Peyer's patch (tissue), 4 donors: ENCODE data around the gene ERICH6B. TPM values are rescaled to one million over a fixed set of nuclear protein-coding genes. Genes with fewer than 3 reads are reported as not detected.

Experiments
- DNase-seq, 3 donors: peaks; one replicate each; pipeline ENCODE4 v3.0.0-alpha.2; 2017 to 2019
- H3K27ac ChIP-seq, 4 donors: fragments of 200-600 bp; sonication (generic); one replicate each; pipeline ENCODE4 v1.5.1; 2016 to 2019
- H3K27me3 ChIP-seq, 2 donors: fragments of 200-600 bp; sonication (generic); one replicate each; pipeline ENCODE4 v1.5.1; 2019
- H3K36me3 ChIP-seq, 3 donors: fragments of 200-600 bp; sonication (generic); one replicate each; pipeline ENCODE4 v1.5.1; 2016 to 2019
- H3K4me1 ChIP-seq, 4 donors: fragments of 200-600 bp; sonication (generic); one replicate each; pipeline ENCODE4 v1.5.1; 2016 to 2019
- H3K4me3 ChIP-seq, 4 donors: fragments of 200-600 bp; sonication (generic); 1 replicate in 3 of 4; 2 replicates in 1 of 4; pipeline ENCODE4 v1.5.1; 2016 to 2019; ENCODE audit warnings: mild to moderate bottlenecking in 1 of 4
- H3K9me3 ChIP-seq, 4 donors: fragments of 200-600 bp; sonication (generic); one replicate each; pipeline ENCODE4 v1.5.1; 2016 to 2019; ENCODE audit warnings: mild to moderate bottlenecking in 1 of 4
- CTCF ChIP-seq, 6 experiments: fragments of 450-650 bp in 4 of 6; fragments of 200-600 bp in 2 of 6; sonication (generic) in 1 of 6; IDR thresholded peaks; one replicate each; pipeline ENCODE4 v1.5.1; 2017 to 2019; ENCODE audit warnings: antibody characterized with exemption in 6 of 6, mild to moderate bottlenecking in 3 of 6, moderate library complexity in 1 of 6
- POLR2A ChIP-seq, 2 donors: fragments of 450-650 bp; IDR thresholded peaks; one replicate each; pipeline ENCODE4 v1.5.1; 2017; ENCODE audit warnings: antibody characterized with exemption in 2 of 2, mild to moderate bottlenecking in 2 of 2, moderate library complexity in 2 of 2
- total RNA-seq, 4 donors: library from RNA; depleted of rRNA; stranded (reverse); fragments of >200 nt; gene quantifications; one replicate each; pipeline ENCODE4 v1.1.0, GENCODE V29; 2016

The ERICH6B gene
- total RNA-seq, 4 donors from 2014 or later, result not detected

GRCh38 chr13:45508776-45509175 lies 106.8 kb downstream of the ERICH6B start:
- Histone ChIP-seq H3K9me3 (no peaks in the 10 kb centered on the region), H3K36me3 (peaks cover 0 to 79% (median 3%) of the 10 kb centered on the region in 3 donors), H3K4me3 (no peak overlapping the region), H3K27me3 (no peaks in the 10 kb centered on the region), H3K27ac (no peak overlapping the region), H3K4me1 (no peaks in the 10 kb centered on the region)
- no peak for DNase-seq
- TF ChIP-seq POLR2A (IDR thresholded peaks at IDR 0.05), result no peak

DNA sequence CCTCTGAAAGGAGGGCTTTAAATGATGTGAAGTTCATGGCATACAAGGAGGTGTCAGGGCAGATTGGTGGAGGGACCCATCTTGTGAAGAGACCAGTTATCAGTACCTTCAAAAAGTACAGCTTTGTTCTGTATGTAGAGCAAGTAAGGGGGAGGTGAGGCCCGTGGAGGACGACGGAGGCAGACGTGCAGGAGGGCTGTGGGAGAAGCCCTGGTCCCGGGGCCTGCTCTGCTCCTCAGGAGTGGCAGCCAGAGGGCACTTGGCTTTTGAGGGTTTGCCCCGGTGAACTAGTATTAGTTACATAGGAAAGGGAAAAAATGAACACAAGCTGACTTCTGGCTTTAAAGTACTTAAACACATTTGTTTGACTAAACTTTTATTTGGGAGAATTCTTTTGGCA lies 108.7 kb downstream of the ERICH6B start:
- H3K27me3 ChIP-seq, result no peaks in the 10 kb centered on the region
- H3K4me3 ChIP-seq, result no peak overlapping the region
- H3K9me3 ChIP-seq, result no peaks in the 10 kb centered on the region
- H3K4me1 ChIP-seq, result no peaks in the 10 kb centered on the region
- DNase-seq, result no peak
- TF ChIP-seq POLR2A (IDR thresholded peaks at IDR 0.05) (no peak), CTCF (IDR thresholded peaks at IDR 0.05) (no peak)
- H3K27ac ChIP-seq, result no peak overlapping the region
- peaks cover 0 to 78% (median 6%) of the 10 kb centered on the region in 3 donors for H3K36me3 ChIP-seq

- DNase-seq, result no peak
- H3K9me3 ChIP-seq, result no peaks in the 10 kb centered on the region
- H3K4me1 ChIP-seq, result no peaks in the 10 kb centered on the region
- TF ChIP-seq CTCF (IDR thresholded peaks at IDR 0.05) (no peak), POLR2A (IDR thresholded peaks at IDR 0.05) (no peak)
- no peak overlapping the region for H3K4me3 ChIP-seq
- no peak overlapping the region for H3K27ac ChIP-seq
- peaks cover 0 to 63% (median 6%) of the 10 kb centered on the region in 3 donors for H3K36me3 ChIP-seq
- no peaks in the 10 kb centered on the region for H3K27me3 ChIP-seq
Measured at GRCh38 chr13:45503658-45504057, 111.9 kb downstream of the ERICH6B start.

- Histone ChIP-seq H3K36me3 (peaks cover 0 to 76% (median 3%) of the 10 kb centered on the region in 3 donors), H3K4me3 (no peak overlapping the region), H3K27me3 (no peaks in the 10 kb centered on the region), H3K4me1 (no peaks in the 10 kb centered on the region), H3K9me3 (no peaks in the 10 kb centered on the region), H3K27ac (no peak overlapping the region)
- no peak for TF ChIP-seq POLR2A (IDR thresholded peaks at IDR 0.05)
- TF ChIP-seq CTCF (IDR thresholded peaks at IDR 0.05), result no peak
- no peak for DNase-seq
Measured at GRCh38 chr13:45501175-45501526, 114.4 kb downstream of the ERICH6B start.

DNA sequence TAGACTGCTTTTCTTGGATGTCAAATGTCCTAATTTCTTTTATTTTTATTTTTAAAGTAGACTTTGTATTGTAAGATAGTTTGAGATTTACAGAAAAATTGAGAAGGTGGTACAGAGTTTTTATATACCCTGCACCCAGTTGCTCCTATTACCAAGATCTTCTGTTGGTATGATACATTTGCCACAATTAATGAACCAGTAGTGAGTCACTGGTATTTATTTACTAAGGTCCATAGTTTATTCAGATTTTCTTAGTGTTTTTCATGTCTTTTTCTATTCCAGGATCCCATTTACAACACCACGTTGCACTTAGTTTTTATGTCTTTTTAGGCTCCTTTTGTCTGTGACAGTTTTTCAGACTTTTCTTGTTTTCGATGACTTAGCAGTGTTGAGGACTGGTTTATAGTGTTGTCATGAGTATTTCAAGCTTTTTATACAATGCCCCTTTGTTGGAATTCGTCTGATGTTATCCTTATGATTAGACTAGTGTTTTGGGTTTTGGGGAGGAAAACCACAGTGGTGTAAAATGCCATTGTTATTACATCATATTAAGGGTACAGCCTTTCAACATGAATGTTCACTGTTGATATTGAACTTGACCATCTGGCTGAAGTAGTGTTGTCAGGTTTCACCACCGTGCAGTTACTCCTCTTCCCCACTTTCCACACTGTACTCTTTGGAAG lies 114.9 kb downstream of the ERICH6B start:
- no peak overlapping the region for H3K27ac ChIP-seq
- no peaks in the 10 kb centered on the region for H3K4me1 ChIP-seq
- TF ChIP-seq CTCF (IDR thresholded peaks at IDR 0.05) (no peak), POLR2A (IDR thresholded peaks at IDR 0.05) (no peak)
- H3K9me3 ChIP-seq, result no peaks in the 10 kb centered on the region
- H3K4me3 ChIP-seq, result no peak overlapping the region
- peaks cover 0 to 76% (median 3%) of the 10 kb centered on the region in 3 donors for H3K36me3 ChIP-seq
- DNase-seq, result no peak
- H3K27me3 ChIP-seq, result no peaks in the 10 kb centered on the region

DNA sequence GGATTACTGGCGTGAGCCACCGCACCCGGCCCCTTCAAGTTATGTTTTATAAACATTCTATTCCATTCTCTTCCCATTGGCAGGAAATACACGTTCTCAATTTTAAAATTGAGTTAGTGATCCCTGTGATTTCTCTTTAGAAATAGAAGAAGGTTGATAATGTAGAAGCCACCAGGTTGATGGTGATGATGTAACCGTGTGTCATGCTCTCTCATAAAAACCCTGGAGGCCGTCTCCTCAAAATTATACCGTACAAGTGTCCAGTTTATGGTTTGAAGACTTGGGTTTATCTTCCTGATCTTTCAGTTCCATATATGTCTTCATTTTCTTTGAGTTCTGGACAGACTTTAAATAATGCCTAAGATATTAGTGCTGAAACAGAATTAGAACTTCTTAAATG lies 118.6 kb downstream of the ERICH6B start:
- Histone ChIP-seq H3K36me3 (peaks cover 0 to 80% (median 0%) of the 10 kb centered on the region in 3 donors), H3K27ac (no peak overlapping the region), H3K9me3 (no peaks in the 10 kb centered on the region), H3K27me3 (no peaks in the 10 kb centered on the region), H3K4me3 (no peak overlapping the region), H3K4me1 (no peaks in the 10 kb centered on the region)
- no peak for DNase-seq
- no peak for TF ChIP-seq CTCF (IDR thresholded peaks at IDR 0.05)
- TF ChIP-seq POLR2A (IDR thresholded peaks at IDR 0.05), result no peak
